HG03103 (cell line): ENCODE results near the gene ANXA1.
A peak's percentile ranks its signal among the peaks of the same experiment; 100 is the strongest.

Experiments used
- ATAC-seq: cut with Tn5 transposase; IDR thresholded peaks from one replicate; pipeline ENCODE4 v1.9.1; 2021; ENCODE audit warnings: low read depth; ENCODE audit not compliant: unreplicated experiment

The ANXA1 gene

GRCh38 chr9:73137286-73137899 is 14.3 kb upstream of the ANXA1 start:
- no peak for ATAC-seq

- no peak for ATAC-seq
Observed at GRCh38 chr9:73137914-73138313, 13.8 kb upstream of the ANXA1 start.

- no peak for ATAC-seq
Observed at GRCh38 chr9:73138516-73138915, 13.1 kb upstream of the ANXA1 start.

GRCh38 chr9:73141282-73141681 is 10.4 kb upstream of the ANXA1 start:
- ATAC-seq = no peak

- ATAC-seq = no peak
Observed at GRCh38 chr9:73143711-73144328, 7.8 kb upstream of the ANXA1 start.

GRCh38 chr9:73146111-73146815 is 5.4 kb upstream of the ANXA1 start:
- ATAC-seq = no peak

GRCh38 chr9:73148447-73148937 is 3.2 kb upstream of the ANXA1 start:
- no peak for ATAC-seq

- peak; percentile 65 for ATAC-seq
Observed at GRCh38 chr9:73149371-73150067, 2.1 kb upstream of the ANXA1 start.

- ATAC-seq = no peak
Observed at GRCh38 chr9:73152543-73152844, 829 bp downstream of the ANXA1 start.

- ATAC-seq = peak; percentile 62
Observed at GRCh38 chr9:73152953-73153352, 1.3 kb downstream of the ANXA1 start.

GRCh38 chr9:73153793-73154227 is 2.1 kb downstream of the ANXA1 start:
- ATAC-seq = no peak

- ATAC-seq = no peak
Observed at GRCh38 chr9:73154271-73154670, 2.6 kb downstream of the ANXA1 start.

- no peak for ATAC-seq
Observed at GRCh38 chr9:73154722-73155121, 3.1 kb downstream of the ANXA1 start.

GRCh38 chr9:73155377-73155776 is 3.7 kb downstream of the ANXA1 start:
- ATAC-seq = no peak

- no peak for ATAC-seq
Observed at GRCh38 chr9:73155968-73156864, 4.6 kb downstream of the ANXA1 start.

GRCh38 chr9:73156865-73157187 is 5.2 kb downstream of the ANXA1 start:
- no peak for ATAC-seq

- no peak for ATAC-seq
Observed at GRCh38 chr9:73157811-73158210, 6.1 kb downstream of the ANXA1 start.

GRCh38 chr9:73158723-73159122 is 7.1 kb downstream of the ANXA1 start:
- no peak for ATAC-seq

- no peak for ATAC-seq
Observed at GRCh38 chr9:73160868-73161267, 9.2 kb downstream of the ANXA1 start.

- no peak for ATAC-seq
Observed at GRCh38 chr9:73162987-73163768, 11.5 kb downstream of the ANXA1 start.
